CD8-positive, alpha-beta memory T cell (primary cell): ENCODE measurements around the gene KCNT2. TPM values are rescaled to one million over a fixed set of nuclear protein-coding genes. Genes with fewer than 3 reads are reported as not detected.

ENCODE experiments used
- CTCF ChIA-PET: fragments of 350-600 bp; sonication (Branson Sonifier 250); formaldehyde crosslinking; loops from one replicate; lab custom pipeline; 2021; ENCODE audit warnings: antibody characterized with exemption; lab: Charles Lee
- POLR2A ChIA-PET: fragments of 350-600 bp; sonication (Branson Sonifier 250); formaldehyde crosslinking; loops from one replicate; lab custom pipeline; 2021; ENCODE audit warnings: antibody characterized with exemption; lab: Charles Lee
- DNase-seq, 5 donors: peaks; one replicate each; pipeline versions ENCODE4 v3.0.0 to v3.0.0-alpha.2; 2020 to 2022; ENCODE audit warnings: mixed read lengths in 1 of 5
- H3K27ac ChIP-seq: one replicate; pipeline ENCODE4 v1.7.0; 2013; ENCODE audit warnings: low read depth, mild to moderate bottlenecking, low read length, moderate library complexity
- H3K27me3 ChIP-seq: 2 replicates; pipeline ENCODE4 v1.7.0; 2013; ENCODE audit warnings: low read length, mild to moderate bottlenecking; ENCODE audit not compliant: insufficient read depth, poor library complexity, severe bottlenecking
- H3K36me3 ChIP-seq: 2 replicates; pipeline ENCODE4 v1.7.0; 2013; ENCODE audit warnings: mild to moderate bottlenecking, low read length, moderate library complexity; ENCODE audit not compliant: insufficient read depth
- H3K4me1 ChIP-seq: 2 replicates; pipeline ENCODE4 v1.7.0; 2013; ENCODE audit warnings: mild to moderate bottlenecking, low read length, moderate library complexity; ENCODE audit not compliant: insufficient read depth
- H3K4me3 ChIP-seq: 2 replicates; pipeline ENCODE4 v1.7.0; 2013; ENCODE audit warnings: mild to moderate bottlenecking, low read length
- H3K9me3 ChIP-seq: 2 replicates; pipeline ENCODE4 v1.7.0; 2013; ENCODE audit warnings: mild to moderate bottlenecking, low read length
- H3K27ac Mint-ChIP-seq, 8 donors: one replicate each; pipeline ENCODE4 v1.8.0; 2020 to 2021; ENCODE audit warnings: mixed read lengths in 8 of 8, mild to moderate bottlenecking in 6 of 8, inconsistent platforms in 3 of 8, moderate library complexity in 3 of 8
- H3K27me3 Mint-ChIP-seq, 2 donors: one replicate each; pipeline ENCODE4 v1.8.0; 2020 to 2021; ENCODE audit warnings: mixed read lengths in 2 of 2, mild to moderate bottlenecking in 1 of 2, moderate library complexity in 1 of 2
- H3K36me3 Mint-ChIP-seq, 3 donors: one replicate each; pipeline ENCODE4 v1.8.0; 2020 to 2021; ENCODE audit warnings: mixed read lengths in 3 of 3, inconsistent platforms in 1 of 3, mild to moderate bottlenecking in 1 of 3
- H3K4me1 Mint-ChIP-seq, 3 donors: one replicate each; pipeline ENCODE4 v1.8.0; 2020 to 2021; ENCODE audit warnings: mixed read lengths in 3 of 3, inconsistent platforms in 1 of 3, mild to moderate bottlenecking in 1 of 3
- H3K4me3 Mint-ChIP-seq, 7 donors: one replicate each; pipeline ENCODE4 v1.8.0; 2020 to 2021; ENCODE audit warnings: mixed read lengths in 7 of 7, mild to moderate bottlenecking in 6 of 7, moderate library complexity in 4 of 7, inconsistent platforms in 2 of 7
- H3K9me3 Mint-ChIP-seq, 5 donors: one replicate each; pipeline ENCODE4 v1.8.0; 2020 to 2022; ENCODE audit warnings: mixed read lengths in 5 of 5, mild to moderate bottlenecking in 3 of 5, moderate library complexity in 2 of 5, inconsistent platforms in 1 of 5
- polyA plus RNA-seq: library from polyadenylated mRNA; unstranded; fragments of 300-500 nt; fragmentation: Illumina TruSeq; gene quantifications from one replicate; pipeline ENCODE4 v1.2.3, GENCODE V29; 2021
- total RNA-seq, 2 experiments: library from RNA; stranded (reverse); gene quantifications; one replicate each; pipeline ENCODE4 v1.2.3, GENCODE V29; 2021

The KCNT2 gene
- total and polyA plus RNA-seq, 3 experiments from 2014 or later: not detected

- DNase-seq: no peak
- Mint-ChIP-seq H3K4me1 (no peaks in the 10 kb centered on the region), H3K27me3 (no peaks in the 10 kb centered on the region), H3K27ac (no peak overlapping the region), H3K4me3 (no peak overlapping the region), H3K36me3 (no peaks in the 10 kb centered on the region), H3K9me3 (peaks cover 0 to 2% (median 0%) of the 10 kb centered on the region in 5 donors)
- no peaks in the 10 kb centered on the region for H3K9me3 ChIP-seq
- ChIA-PET CTCF (no interaction called here), POLR2A (no interaction called here)
- H3K4me1 ChIP-seq: no peaks in the 10 kb centered on the region
- no peak overlapping the region for H3K27ac ChIP-seq
- H3K4me3 ChIP-seq: no peak overlapping the region
- H3K27me3 ChIP-seq: no peaks in the 10 kb centered on the region
- H3K36me3 ChIP-seq: no peaks in the 10 kb centered on the region
Observed at GRCh38 chr1:196501760-196502428, 106.3 kb downstream of the KCNT2 start.

- no peaks in the 10 kb centered on the region for H3K4me1 Mint-ChIP-seq
- peaks cover 0 to 2% (median 0%) of the 10 kb centered on the region in 5 donors for H3K9me3 Mint-ChIP-seq
- H3K4me1 ChIP-seq: no peaks in the 10 kb centered on the region
- CTCF ChIA-PET: no interaction called here
- no peaks in the 10 kb centered on the region for H3K27me3 Mint-ChIP-seq
- H3K9me3 ChIP-seq: no peaks in the 10 kb centered on the region
- no peaks in the 10 kb centered on the region for H3K36me3 Mint-ChIP-seq
- no peaks in the 10 kb centered on the region for H3K36me3 ChIP-seq
- no peak overlapping the region for H3K4me3 ChIP-seq
- POLR2A ChIA-PET: no interaction called here
- no peak overlapping the region for H3K4me3 Mint-ChIP-seq
- no peak for DNase-seq
- no peaks in the 10 kb centered on the region for H3K27me3 ChIP-seq
- H3K27ac Mint-ChIP-seq: no peak overlapping the region
- no peak overlapping the region for H3K27ac ChIP-seq
Observed at GRCh38 chr1:196497817-196498216, 110.4 kb downstream of the KCNT2 start.

- Mint-ChIP-seq H3K4me1 (no peaks in the 10 kb centered on the region), H3K4me3 (no peak overlapping the region)
Observed at GRCh38 chr1:196494766-196495165, 113.5 kb downstream of the KCNT2 start.

DNA sequence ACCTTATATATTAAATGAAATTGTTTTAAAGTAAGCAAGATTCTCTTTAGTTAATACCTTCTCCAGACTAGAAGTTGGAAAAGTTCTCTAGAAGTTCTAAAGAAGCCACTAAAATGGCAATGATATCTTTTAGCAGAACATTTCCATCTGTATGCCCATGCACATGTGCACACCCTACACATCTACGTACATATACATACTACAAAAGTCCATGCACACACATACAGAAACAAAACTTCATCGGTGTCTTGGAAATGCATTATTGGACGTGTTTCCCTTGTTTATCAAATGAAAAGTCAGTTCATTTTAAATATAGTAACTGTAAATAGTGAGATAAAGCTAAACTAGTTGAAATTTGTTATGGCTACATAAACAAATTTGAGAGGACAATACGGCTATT lies 114.4 kb downstream of the KCNT2 start:
- POLR2A ChIA-PET: no interaction called here
- peaks cover 0 to 2% (median 0%) of the 10 kb centered on the region in 5 donors for H3K9me3 Mint-ChIP-seq
- Histone ChIP-seq H3K4me3 (no peak overlapping the region), H3K4me1 (no peaks in the 10 kb centered on the region), H3K36me3 (no peaks in the 10 kb centered on the region), H3K9me3 (no peaks in the 10 kb centered on the region), H3K27ac (peak overlapping the region; percentile 11), H3K27me3 (no peaks in the 10 kb centered on the region)
- no peak overlapping the region for H3K4me3 Mint-ChIP-seq
- no peak for DNase-seq
- H3K36me3 Mint-ChIP-seq: no peaks in the 10 kb centered on the region
- no peaks in the 10 kb centered on the region for H3K4me1 Mint-ChIP-seq
- no peaks in the 10 kb centered on the region for H3K27me3 Mint-ChIP-seq
- no peak overlapping the region for H3K27ac Mint-ChIP-seq
- CTCF ChIA-PET: no interaction called here

More at GRCh38 chr1:196494766-196495165, 113.5 kb downstream of the KCNT2 start:
- H3K4me3 ChIP-seq: no peak overlapping the region
- Mint-ChIP-seq H3K36me3 (no peaks in the 10 kb centered on the region), H3K27ac (no peak overlapping the region), H3K27me3 (no peaks in the 10 kb centered on the region), H3K9me3 (peaks cover 0 to 2% (median 0%) of the 10 kb centered on the region in 5 donors)
- POLR2A ChIA-PET: no interaction called here
- no peaks in the 10 kb centered on the region for H3K9me3 ChIP-seq
- H3K27me3 ChIP-seq: no peaks in the 10 kb centered on the region
- no peak for DNase-seq
- CTCF ChIA-PET: no interaction called here
- H3K27ac ChIP-seq: peak overlapping the region; percentile 28
- no peaks in the 10 kb centered on the region for H3K36me3 ChIP-seq
- no peaks in the 10 kb centered on the region for H3K4me1 ChIP-seq

GRCh38 chr1:196488579-196488978 lies 119.7 kb downstream of the KCNT2 start:
- Mint-ChIP-seq H3K4me3 (no peak overlapping the region), H3K36me3 (no peaks in the 10 kb centered on the region), H3K27me3 (no peaks in the 10 kb centered on the region), H3K27ac (no peak overlapping the region), H3K4me1 (no peaks in the 10 kb centered on the region), H3K9me3 (peaks cover 0 to 3% (median 0%) of the 10 kb centered on the region in 5 donors)
- no peak for DNase-seq
- Histone ChIP-seq H3K27ac (no peak overlapping the region), H3K36me3 (no peaks in the 10 kb centered on the region), H3K9me3 (no peaks in the 10 kb centered on the region), H3K4me3 (no peak overlapping the region), H3K4me1 (no peaks in the 10 kb centered on the region), H3K27me3 (no peaks in the 10 kb centered on the region)
- ChIA-PET POLR2A (no interaction called here), CTCF (no interaction called here)

DNA sequence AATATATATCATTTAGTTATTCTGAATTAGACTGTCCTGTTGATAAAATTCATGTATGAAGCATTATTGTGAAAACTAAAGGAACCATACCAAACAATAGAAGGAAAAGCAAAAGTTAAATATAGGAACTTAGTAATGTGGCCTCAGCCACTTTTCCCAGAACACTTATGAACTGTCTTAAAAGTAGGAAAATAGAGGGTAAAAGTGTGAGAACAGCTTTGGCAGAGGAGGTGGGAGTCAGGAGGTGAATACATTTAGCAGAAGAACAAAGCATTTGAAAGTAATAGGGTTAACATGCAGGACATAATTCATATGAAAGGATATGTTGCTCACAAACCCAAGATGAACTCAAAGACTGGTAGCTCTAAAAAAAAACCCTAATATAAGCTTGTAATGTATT lies 121.9 kb downstream of the KCNT2 start:
- no peak for DNase-seq
- Histone ChIP-seq H3K9me3 (no peaks in the 10 kb centered on the region), H3K27me3 (no peaks in the 10 kb centered on the region), H3K4me3 (no peak overlapping the region), H3K27ac (no peak overlapping the region), H3K4me1 (no peaks in the 10 kb centered on the region), H3K36me3 (no peaks in the 10 kb centered on the region)
- Mint-ChIP-seq H3K36me3 (peaks cover 0 to 2% (median 0%) of the 10 kb centered on the region in 3 donors), H3K4me1 (no peaks in the 10 kb centered on the region), H3K27me3 (no peaks in the 10 kb centered on the region), H3K9me3 (peaks cover 0 to 5% (median 0%) of the 10 kb centered on the region in 5 donors), H3K4me3 (no peak overlapping the region), H3K27ac (no peak overlapping the region)
- POLR2A ChIA-PET: no interaction called here
- CTCF ChIA-PET: no interaction called here

- no peak overlapping the region for H3K27ac Mint-ChIP-seq
- H3K36me3 Mint-ChIP-seq: peaks cover 0 to 2% (median 0%) of the 10 kb centered on the region in 3 donors
Observed at GRCh38 chr1:196481616-196482015, 126.6 kb downstream of the KCNT2 start.

DNA sequence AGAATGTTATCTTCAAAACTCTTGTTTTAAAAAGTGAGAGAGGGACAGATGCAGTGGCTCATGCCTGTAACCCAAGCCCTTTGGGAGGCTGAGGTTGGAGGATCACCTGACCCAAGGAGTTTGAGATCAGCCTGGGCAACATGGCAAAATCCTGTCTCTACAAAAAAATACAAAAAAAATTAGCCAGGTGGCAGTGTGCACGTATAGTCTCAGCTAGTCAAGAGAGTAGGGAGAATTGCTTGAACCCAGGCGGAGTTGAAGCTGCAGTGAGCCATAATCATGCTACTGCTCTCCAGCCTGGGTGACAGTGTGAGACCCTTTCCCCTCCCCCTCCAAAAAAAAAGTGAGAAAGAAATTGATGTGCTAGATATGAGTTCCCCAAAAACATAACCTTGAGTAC lies 131.0 kb downstream of the KCNT2 start:
- no peak overlapping the region for H3K4me3 Mint-ChIP-seq
- H3K36me3 Mint-ChIP-seq: no peaks in the 10 kb centered on the region
- no peaks in the 10 kb centered on the region for H3K27me3 ChIP-seq
- H3K4me1 Mint-ChIP-seq: no peaks in the 10 kb centered on the region
- no peak overlapping the region for H3K4me3 ChIP-seq
- H3K36me3 ChIP-seq: no peaks in the 10 kb centered on the region
- POLR2A ChIA-PET: no interaction called here
- H3K27ac Mint-ChIP-seq: no peak overlapping the region
- H3K27ac ChIP-seq: no peak overlapping the region
- H3K4me1 ChIP-seq: no peaks in the 10 kb centered on the region
- CTCF ChIA-PET: no interaction called here
- no peaks in the 10 kb centered on the region for H3K27me3 Mint-ChIP-seq
- H3K9me3 ChIP-seq: no peaks in the 10 kb centered on the region
- DNase-seq: no peak
- peaks cover 0 to 4% (median 0%) of the 10 kb centered on the region in 5 donors for H3K9me3 Mint-ChIP-seq

More at GRCh38 chr1:196481616-196482015, 126.6 kb downstream of the KCNT2 start:
- peaks cover 0 to 5% (median 2%) of the 10 kb centered on the region in 5 donors for H3K9me3 Mint-ChIP-seq
- Histone ChIP-seq H3K36me3 (no peaks in the 10 kb centered on the region), H3K27me3 (no peaks in the 10 kb centered on the region), H3K4me1 (no peaks in the 10 kb centered on the region), H3K4me3 (no peak overlapping the region), H3K27ac (no peak overlapping the region), H3K9me3 (no peaks in the 10 kb centered on the region)
- CTCF ChIA-PET: no interaction called here
- POLR2A ChIA-PET: no interaction called here
- no peak for DNase-seq
- H3K27me3 Mint-ChIP-seq: no peaks in the 10 kb centered on the region
- H3K4me1 Mint-ChIP-seq: no peaks in the 10 kb centered on the region
- H3K4me3 Mint-ChIP-seq: no peak overlapping the region
